EL (cell line): Measurements from ENCODE around the gene ASXL1.

Source experiments
- DNase-seq: peaks from one replicate; pipeline ENCODE4 v3.0.0-alpha.2; 2016

The ASXL1 gene

DNA sequence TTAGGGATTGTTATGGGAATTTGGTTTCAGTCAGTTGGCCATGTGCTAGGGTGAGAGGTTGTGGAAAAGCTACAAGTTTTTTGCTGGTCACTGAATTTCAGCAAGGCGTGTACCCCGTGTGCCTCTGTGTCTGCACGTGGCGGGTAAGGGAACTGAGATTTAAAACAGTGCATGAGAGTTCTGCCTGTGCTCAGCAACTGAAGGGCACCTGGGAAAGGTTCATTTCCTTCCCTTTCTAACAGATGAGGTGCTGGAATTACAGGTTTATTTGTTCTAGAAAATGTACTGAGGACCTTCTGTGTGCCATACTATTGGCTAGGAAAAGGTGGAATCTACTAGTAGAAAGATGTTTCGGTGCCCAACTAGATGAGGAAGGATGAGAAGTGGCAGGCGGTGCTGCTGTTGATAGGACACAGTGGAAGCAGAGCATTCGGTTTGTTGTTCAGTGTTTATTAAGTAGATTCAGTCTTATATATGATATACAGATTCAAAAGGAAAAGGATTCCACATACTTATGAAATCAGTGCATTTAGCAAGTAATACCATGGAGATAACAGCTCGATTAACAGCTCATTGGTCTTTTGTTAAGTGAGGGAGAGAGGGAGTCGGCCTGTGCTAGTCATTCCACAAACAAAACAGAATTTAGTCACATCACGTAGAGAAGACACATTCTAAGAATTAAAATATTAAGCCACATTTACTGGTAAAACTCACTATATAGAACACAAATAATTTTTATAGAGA lies 84.7 kb downstream of the ASXL1 start:
- no peak for DNase-seq

DNA sequence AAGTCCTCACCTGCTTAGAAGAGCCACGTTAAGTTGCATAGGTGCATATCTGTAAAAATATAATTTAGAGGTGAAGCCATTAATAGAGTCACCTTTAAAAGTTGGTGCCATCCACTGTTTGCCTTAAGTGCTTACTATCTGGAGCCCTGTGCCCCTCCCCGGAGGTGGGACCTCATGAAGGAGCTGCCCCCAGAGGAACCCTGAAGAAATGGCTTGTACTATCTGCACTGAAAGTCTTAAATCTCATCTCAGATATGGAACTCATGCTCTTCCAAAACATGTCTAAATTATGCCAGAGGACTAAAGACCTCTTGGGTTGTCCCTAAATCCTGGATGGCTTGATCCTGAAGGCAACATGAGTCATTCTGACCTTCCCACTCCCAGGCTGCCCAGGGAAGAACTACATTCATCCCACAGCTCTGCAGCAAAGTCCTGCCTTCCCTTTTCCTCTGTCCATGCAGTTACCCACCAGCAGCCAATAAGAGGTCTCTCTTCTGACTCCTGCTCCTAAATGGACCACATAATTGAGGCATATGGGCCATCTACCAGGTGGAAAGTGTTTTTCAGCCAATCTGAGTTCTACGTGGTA lies 85.3 kb downstream of the ASXL1 start:
- DNase-seq: peak; percentile 31

DNA sequence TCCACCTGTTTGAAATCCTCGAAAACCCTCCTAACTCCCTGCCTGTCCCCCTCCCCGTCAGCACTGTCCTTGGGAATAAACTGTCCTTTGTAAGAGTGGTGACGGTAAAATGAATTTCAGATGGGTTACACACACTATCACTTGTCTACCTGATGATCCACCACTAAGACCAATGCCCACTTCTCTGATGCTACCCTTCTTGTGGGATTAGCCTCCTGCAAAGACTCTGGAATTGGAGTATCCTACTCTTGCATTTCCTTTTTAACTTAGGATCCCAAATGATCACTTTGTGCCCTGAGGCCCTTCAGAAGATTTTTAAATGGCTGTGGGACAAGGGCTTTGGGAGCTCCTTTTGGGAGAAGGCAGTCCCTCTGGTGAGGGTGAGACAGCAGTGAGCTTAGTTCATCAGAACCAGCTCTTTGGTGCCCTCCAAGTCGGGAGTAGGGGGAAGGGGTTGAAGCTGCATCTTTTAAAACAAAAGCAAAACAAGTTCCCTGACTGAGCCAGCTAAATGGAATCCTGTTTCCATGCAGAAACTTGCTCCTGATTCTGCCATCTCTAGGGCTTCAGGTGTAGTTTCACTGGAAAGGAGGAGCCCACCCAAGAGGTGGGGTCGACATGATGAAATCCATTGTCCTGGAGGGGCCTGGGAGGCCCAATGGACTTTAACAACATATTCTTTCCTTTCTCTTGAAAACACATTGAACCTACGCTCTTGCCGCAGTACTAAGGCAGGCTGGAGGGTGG lies 86.5 kb downstream of the ASXL1 start:
- no peak for DNase-seq

- DNase-seq: no peak
Measured at GRCh38 chr20:32445539-32446273, 87.6 kb downstream of the ASXL1 start.

DNA sequence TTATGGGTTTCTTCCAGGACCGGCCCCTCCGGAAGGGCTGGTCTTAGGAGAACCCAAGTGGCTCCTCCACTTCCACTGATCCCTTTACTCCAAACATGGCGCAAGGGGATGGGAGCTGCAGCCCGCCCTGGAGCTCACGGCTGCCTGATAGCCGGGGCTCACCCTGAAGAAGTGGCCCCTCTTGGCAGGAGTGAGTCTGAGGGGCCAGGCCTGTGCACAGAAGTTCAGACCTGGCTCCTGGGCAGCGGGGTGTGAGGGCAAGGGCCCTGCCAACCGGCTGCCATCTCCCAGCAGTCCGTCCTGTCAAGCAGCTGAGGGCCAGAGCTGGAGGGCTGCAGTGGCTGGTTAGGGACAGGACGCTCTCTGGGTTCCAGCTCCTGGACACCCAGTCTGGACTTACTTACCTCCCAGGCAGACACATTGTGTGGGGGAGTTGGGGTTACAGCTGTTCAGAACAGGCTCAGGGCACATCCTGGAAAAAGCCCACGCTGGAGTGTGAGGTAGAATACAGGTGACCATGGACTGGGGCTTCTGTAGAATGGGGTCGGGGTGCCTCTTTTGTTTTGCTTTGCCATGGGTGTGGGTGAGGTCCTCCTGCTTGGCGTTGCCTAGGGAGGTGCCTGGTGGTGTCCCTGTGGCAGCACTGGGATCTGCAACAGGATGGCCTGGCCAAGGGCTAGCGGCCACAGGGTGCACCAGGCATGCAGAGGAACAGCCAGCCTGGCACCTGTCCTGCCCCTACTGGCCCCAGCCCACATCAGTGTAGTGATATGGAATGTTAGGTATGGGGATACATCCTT lies 88.4 kb downstream of the ASXL1 start:
- DNase-seq: no peak

DNA sequence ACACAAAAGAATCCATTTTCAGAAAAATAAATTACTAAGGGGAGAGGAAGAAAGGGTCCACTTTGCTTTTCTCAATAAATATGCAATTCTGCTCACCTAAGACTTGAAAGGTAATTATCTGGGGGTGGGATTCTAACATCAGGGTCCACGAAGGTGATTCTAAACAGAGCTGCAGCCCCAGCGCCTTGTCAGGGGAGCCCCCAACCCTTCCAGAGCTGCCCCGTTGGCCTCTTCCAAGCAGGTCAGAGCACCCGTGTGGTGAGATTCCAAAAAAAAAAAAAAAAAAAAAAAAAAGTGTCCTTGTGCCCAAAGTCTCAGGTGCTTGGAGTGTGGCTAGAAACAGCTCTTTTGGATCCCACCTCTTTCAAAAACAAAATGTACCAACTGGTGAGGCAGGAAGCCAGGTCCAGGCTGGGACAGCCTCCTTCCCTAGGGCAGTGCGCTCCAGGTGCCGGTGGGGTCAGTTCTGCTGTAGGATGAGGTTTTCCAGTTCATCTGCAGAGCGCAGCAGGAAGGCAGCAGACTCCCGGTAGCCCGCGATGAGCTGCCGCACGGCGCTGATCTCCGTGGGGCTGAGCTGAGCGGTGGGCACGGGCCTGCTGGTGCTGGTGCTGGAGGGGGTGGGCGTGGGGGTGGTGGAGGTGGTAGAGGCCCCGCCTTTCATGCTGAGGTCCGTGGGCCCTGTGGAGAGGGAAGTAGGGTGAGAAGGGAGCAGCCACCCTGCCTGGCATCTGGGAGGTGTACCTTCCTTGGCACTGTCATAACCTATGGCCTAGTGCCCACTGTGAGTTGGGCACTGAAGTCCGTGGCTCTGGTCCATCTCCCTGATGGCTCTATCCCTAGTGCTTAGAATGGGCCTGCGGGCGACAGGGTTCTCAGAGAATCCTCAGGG lies 89.3 kb downstream of the ASXL1 start:
- DNase-seq: no peak

GRCh38 chr20:32448306-32449056 lies 90.3 kb downstream of the ASXL1 start:
- DNase-seq: no peak

DNA sequence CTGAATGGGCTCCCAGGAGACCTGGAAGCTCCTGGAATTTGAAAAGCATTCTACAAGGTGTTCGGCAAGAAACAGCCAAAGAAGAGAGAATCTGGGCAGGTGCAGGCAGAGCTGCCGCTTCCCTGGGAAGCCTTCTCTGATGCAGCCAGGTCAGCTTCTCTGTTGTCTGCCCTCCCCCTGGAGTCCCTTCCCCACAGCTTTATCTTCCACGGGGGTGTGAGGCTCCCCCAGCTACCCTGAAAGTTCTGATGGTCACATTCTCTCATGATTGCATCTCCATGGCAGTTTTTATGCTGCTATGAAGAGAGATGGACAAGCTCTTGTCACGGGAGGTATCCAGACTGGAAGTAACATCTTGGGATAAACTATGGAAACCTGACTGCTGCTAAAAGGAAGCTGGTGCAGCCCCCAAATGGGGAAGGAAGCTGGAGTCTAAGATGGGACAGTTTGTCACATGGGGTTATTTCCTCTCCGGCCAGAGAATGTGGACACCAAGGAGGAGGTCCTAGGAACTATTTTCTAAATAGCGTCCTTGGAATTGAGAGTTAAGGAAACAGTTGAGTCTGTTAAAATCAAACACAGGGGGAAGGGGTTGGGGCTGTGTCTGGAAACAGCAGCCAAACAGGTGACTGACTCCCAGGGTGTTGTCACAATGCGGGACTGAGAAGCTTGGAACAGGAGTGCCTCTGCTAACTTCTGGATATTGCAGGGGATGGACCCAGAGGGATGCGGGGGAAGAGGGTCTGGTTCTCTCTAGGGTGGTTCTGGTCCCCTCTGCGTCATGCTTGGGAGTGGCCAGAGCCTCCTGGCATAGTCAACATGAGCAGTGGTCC lies 91.1 kb downstream of the ASXL1 start:
- DNase-seq: no peak

DNA sequence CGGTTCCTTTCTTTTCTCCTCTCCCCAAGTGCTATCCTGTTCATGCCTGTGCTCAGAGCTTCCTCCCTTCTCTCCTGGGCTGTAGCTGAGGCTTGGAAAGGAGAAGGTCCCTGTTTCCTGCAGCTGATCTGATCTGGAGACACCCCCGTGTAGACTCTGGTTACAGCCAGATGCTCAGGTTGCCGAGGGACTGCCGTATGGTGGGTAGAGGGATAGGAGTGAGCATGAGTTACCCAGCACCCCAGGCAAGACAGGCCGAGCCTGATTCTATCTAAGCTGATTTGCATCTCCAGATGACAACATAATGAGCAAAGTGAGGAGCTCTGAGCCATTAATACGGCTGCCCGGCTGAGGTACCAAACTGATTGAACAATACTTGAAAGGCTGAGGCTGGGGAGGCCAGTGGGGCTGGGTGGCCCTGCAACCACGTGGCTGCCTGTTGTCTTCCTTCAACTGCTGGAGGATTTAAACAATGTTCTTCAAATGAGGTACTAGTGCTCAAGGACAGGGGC lies 91.8 kb downstream of the ASXL1 start:
- DNase-seq: no peak

GRCh38 chr20:32450484-32451061 lies 92.4 kb downstream of the ASXL1 start:
- no peak for DNase-seq

GRCh38 chr20:32451340-32451681 lies 93.2 kb downstream of the ASXL1 start:
- no peak for DNase-seq

- DNase-seq: no peak
Measured at GRCh38 chr20:32451682-32452461, 93.7 kb downstream of the ASXL1 start.

GRCh38 chr20:32452776-32453466 lies 94.8 kb downstream of the ASXL1 start:
- no peak for DNase-seq

- no peak for DNase-seq
Measured at GRCh38 chr20:32453467-32454163, 95.5 kb downstream of the ASXL1 start.

- DNase-seq: no peak
Measured at GRCh38 chr20:32454164-32455145, 96.3 kb downstream of the ASXL1 start.
